Measurements from ENCODE around the gene TACC2. TPM values are rescaled to one million over a fixed set of nuclear protein-coding genes. Genes with fewer than 3 reads are reported as not detected.

The TACC2 gene
- total RNA-seq, 1 donor from 2014 or later = not detected

DNA sequence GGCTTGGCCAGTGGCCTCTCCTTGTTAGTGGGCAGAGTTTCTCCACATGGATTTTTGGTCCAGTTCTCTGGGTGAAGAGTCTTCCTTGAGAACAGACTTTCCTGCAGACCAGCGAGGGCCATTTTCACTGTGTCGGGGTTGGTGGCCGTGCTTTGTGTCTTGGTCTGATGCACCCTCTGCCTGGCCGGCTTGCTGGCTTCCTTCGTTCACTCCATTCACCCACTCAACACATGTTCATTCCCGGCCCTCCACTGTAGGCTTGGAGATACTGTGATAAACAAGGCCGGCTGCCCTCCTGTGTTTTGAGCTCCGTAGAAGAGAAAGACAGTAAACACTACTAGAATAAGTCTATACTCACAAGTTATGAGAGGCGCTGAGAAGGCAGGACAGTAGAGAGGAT, 205.3 kb downstream of the TACC2 start:
- Mint-ChIP-seq H3K27me3 (no peaks in the 10 kb centered on the region), H3K4me1 (no peaks in the 10 kb centered on the region), H3K27ac (no peak overlapping the region), H3K36me3 (ENCODE audit: low read depth) (no peaks in the 10 kb centered on the region), H3K4me3 (no peak overlapping the region), H3K9me3 (no peaks in the 10 kb centered on the region)
- ChIA-PET POLR2A (no interaction called here), CTCF (no interaction called here)
- TF ChIP-seq, protein P1, sequence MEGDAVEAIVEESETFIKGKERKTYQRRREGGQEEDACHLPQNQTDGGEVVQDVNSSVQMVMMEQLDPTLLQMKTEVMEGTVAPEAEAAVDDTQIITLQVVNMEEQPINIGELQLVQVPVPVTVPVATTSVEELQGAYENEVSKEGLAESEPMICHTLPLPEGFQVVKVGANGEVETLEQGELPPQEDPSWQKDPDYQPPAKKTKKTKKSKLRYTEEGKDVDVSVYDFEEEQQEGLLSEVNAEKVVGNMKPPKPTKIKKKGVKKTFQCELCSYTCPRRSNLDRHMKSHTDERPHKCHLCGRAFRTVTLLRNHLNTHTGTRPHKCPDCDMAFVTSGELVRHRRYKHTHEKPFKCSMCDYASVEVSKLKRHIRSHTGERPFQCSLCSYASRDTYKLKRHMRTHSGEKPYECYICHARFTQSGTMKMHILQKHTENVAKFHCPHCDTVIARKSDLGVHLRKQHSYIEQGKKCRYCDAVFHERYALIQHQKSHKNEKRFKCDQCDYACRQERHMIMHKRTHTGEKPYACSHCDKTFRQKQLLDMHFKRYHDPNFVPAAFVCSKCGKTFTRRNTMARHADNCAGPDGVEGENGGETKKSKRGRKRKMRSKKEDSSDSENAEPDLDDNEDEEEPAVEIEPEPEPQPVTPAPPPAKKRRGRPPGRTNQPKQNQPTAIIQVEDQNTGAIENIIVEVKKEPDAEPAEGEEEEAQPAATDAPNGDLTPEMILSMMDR (IDR thresholded peaks at IDR 0.05) = no peak
- DNase-seq = no peak
- ATAC-seq (ENCODE audit: low read depth) = no peak
- intact Hi-C loops (cut with micrococcal nuclease) = no loop called here

GRCh38 chr10:122196218-122196617, 207.3 kb downstream of the TACC2 start:
- no peak for DNase-seq
- TF ChIP-seq, protein P1 (IDR thresholded peaks at IDR 0.05) = no peak
- H3K27ac Mint-ChIP-seq = no peak overlapping the region
- POLR2A ChIA-PET = no interaction called here
- CTCF ChIA-PET = no interaction called here
- H3K27me3 Mint-ChIP-seq = no peaks in the 10 kb centered on the region
- H3K4me1 Mint-ChIP-seq = no peaks in the 10 kb centered on the region
- no peak for ATAC-seq (ENCODE audit: low read depth)
- H3K9me3 Mint-ChIP-seq = no peaks in the 10 kb centered on the region
- H3K4me3 Mint-ChIP-seq = no peak overlapping the region
- no peaks in the 10 kb centered on the region for H3K36me3 Mint-ChIP-seq (ENCODE audit: low read depth)
- intact Hi-C loops (cut with micrococcal nuclease) = no loop called here

DNA sequence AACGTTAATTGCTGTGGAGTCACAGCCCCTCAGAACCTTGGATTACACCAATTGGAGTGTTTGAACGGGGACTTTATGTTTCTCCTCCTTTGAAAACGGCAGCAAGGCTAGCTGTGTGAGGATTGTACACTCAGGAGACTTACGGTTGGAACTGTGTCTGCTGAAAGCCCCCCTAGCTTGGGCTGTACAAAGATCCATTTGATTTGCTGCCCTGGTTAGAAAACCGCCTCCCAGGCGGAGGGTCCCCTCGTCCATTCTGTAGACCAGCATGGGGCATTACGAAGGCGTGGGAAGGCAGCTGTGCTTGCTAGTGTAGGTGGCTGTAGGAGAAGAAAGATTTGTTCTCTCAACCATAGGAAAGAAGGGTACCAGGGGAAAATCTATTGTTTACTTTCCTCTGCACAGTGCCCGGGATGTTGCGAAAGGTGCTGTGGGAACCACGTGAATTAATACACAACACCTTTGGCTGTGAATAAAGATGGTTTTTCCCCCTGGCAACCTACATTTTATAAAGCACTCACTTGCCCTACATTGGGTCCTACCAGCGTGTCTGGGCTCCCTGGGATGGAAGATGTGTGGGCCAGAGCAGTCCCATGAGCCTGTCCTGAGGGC, 208.8 kb downstream of the TACC2 start:
- Mint-ChIP-seq H3K4me3 (no peak overlapping the region), H3K27ac (no peak overlapping the region), H3K36me3 (ENCODE audit: low read depth) (no peaks in the 10 kb centered on the region), H3K4me1 (no peaks in the 10 kb centered on the region), H3K9me3 (no peaks in the 10 kb centered on the region), H3K27me3 (no peaks in the 10 kb centered on the region)
- DNase-seq (no peak), ATAC-seq (ENCODE audit: low read depth) (no peak)
- intact Hi-C loops (cut with micrococcal nuclease) = no loop called here
- CTCF ChIA-PET = no interaction called here
- POLR2A ChIA-PET = no interaction called here
- TF ChIP-seq, protein P1 (IDR thresholded peaks at IDR 0.05) = no peak

GRCh38 chr10:122198631-122199030, 209.7 kb downstream of the TACC2 start:
- no peaks in the 10 kb centered on the region for H3K36me3 Mint-ChIP-seq (ENCODE audit: low read depth)
- no peak for ATAC-seq (ENCODE audit: low read depth)
- POLR2A ChIA-PET = no interaction called here
- H3K27ac Mint-ChIP-seq = no peak overlapping the region
- no peaks in the 10 kb centered on the region for H3K4me1 Mint-ChIP-seq
- CTCF ChIA-PET = no interaction called here
- H3K9me3 Mint-ChIP-seq = no peaks in the 10 kb centered on the region
- H3K4me3 Mint-ChIP-seq = no peak overlapping the region
- TF ChIP-seq, protein P1 (IDR thresholded peaks at IDR 0.05) = no peak
- no peaks in the 10 kb centered on the region for H3K27me3 Mint-ChIP-seq
- no peak for DNase-seq
- intact Hi-C loops (cut with micrococcal nuclease) = no loop called here

DNA sequence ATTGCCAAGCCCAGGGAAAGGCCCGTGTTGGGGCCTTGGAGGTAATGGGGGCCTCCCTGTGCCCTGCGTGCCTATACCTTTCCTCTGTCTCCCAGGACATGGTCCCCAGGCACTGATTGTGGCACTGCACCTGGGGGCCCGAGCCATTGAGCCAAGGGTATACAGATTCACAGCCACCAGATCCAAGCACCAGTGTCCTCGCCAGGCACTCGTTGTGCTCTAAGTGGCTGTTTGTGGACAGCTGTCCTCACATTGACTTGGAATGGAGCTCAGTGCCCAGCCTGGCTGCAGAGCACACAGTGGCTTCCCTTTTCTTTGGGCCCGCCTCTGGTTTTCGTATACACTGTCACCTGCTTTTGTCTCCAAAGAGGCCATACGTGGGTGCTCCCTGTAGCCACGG, 210.1 kb downstream of the TACC2 start:
- POLR2A ChIA-PET = no interaction called here
- CTCF ChIA-PET = no interaction called here
- Mint-ChIP-seq H3K4me3 (no peak overlapping the region), H3K36me3 (ENCODE audit: low read depth) (no peaks in the 10 kb centered on the region), H3K9me3 (no peaks in the 10 kb centered on the region), H3K4me1 (no peaks in the 10 kb centered on the region), H3K27me3 (no peaks in the 10 kb centered on the region), H3K27ac (no peak overlapping the region)
- DNase-seq = no peak
- ATAC-seq (ENCODE audit: low read depth) = no peak
- intact Hi-C loops (cut with micrococcal nuclease) = no loop called here
- TF ChIP-seq, protein P1 (IDR thresholded peaks at IDR 0.05) = no peak
